Effector memory CD8-positive, alpha-beta T cell (primary cell): ENCODE measurements around the gene WDR19.
"Not testable (repeated sequence)": the region's sequence is repeated elsewhere in the genome, so short reads cannot be mapped to it uniquely, and the experiment has no call there.

Experiments used
- ATAC-seq: fragments of 150-1000 bp; cut with Tn5 transposase; replicated peaks from 2 replicates; pipeline ENCODE4 v1.10.0; 2021; ENCODE audit warnings: mild to moderate bottlenecking, moderate library complexity
- DNase-seq, 3 experiments: peaks; one replicate each; pipeline ENCODE4 v3.0.0; 2021
- H3K27ac Mint-ChIP-seq, 2 donors: one replicate each; pipeline ENCODE4 v1.8.0; 2022; ENCODE audit warnings: mild to moderate bottlenecking in 2 of 2, mixed read lengths in 2 of 2, moderate library complexity in 2 of 2
- H3K27me3 Mint-ChIP-seq, 2 donors: one replicate each; pipeline ENCODE4 v1.8.0; 2022; ENCODE audit warnings: mixed read lengths in 2 of 2
- H3K36me3 Mint-ChIP-seq: one replicate; pipeline ENCODE4 v1.8.0; 2022; ENCODE audit warnings: mild to moderate bottlenecking, moderate library complexity, mixed read lengths; ENCODE audit not compliant: insufficient read depth
- H3K4me1 Mint-ChIP-seq, 2 donors: one replicate each; pipeline ENCODE4 v1.8.0; 2022; ENCODE audit warnings: low read depth in 2 of 2, mixed read lengths in 2 of 2
- H3K4me3 Mint-ChIP-seq, 2 donors: one replicate each; pipeline ENCODE4 v1.8.0; 2022; ENCODE audit warnings: mild to moderate bottlenecking in 2 of 2, mixed read lengths in 2 of 2, moderate library complexity in 2 of 2
- H3K9me3 Mint-ChIP-seq, 2 donors: one replicate each; pipeline ENCODE4 v1.8.0; 2022; ENCODE audit warnings: mixed read lengths in 2 of 2

The WDR19 gene

DNA sequence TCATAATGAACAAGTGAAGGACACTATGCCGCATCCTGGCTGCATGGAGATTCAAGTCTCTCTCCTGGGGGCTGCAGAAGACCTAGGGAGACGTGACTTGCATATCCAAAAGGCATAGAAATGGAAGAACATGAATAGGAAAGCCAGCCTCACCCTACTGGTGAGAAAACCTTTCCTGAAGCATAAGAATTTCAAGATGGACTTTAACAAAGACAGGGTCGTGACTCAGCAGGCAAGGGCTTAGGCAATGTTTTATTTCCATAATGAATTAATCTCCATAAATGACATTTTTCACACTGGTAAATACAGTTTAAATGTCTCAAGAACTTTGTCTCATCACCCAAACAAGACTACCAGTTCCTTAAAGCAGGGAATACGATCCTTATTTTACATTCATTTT lies 104.9 kb downstream of the WDR19 start:
- no peaks in the 10 kb centered on the region for H3K4me1 Mint-ChIP-seq
- peaks cover 50% of the 10 kb centered on the region for H3K36me3 Mint-ChIP-seq
- H3K4me3 Mint-ChIP-seq, result no peak overlapping the region
- no peak for DNase-seq
- ATAC-seq, result no peak
- no peaks in the 10 kb centered on the region for H3K9me3 Mint-ChIP-seq
- H3K27ac Mint-ChIP-seq, result no peak overlapping the region
- no peaks in the 10 kb centered on the region for H3K27me3 Mint-ChIP-seq

DNA sequence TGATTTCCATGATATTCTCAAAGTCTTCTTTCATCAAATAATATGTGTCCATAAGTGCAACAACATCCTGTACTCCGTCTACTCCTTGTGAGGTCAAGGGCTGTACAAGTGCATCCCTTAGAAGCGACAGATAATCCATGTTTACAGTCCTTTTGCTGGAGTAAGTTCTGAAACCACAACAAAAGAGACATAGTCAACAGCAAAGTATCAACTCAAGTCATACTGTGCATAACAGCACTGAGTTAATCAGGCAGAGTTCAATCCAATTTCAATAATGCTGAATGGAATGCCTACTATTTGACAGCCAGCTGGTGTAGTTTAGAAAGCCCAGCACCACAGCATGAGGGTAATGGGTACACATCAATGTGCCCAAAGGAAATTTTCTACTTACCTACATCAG lies 109.4 kb downstream of the WDR19 start:
- Mint-ChIP-seq H3K27ac (no peak overlapping the region), H3K36me3 (peaks cover 66% of the 10 kb centered on the region), H3K27me3 (no peaks in the 10 kb centered on the region), H3K4me3 (no peak overlapping the region), H3K4me1 (no peaks in the 10 kb centered on the region), H3K9me3 (no peaks in the 10 kb centered on the region)
- ATAC-seq, result no peak
- DNase-seq, result no peak

DNA sequence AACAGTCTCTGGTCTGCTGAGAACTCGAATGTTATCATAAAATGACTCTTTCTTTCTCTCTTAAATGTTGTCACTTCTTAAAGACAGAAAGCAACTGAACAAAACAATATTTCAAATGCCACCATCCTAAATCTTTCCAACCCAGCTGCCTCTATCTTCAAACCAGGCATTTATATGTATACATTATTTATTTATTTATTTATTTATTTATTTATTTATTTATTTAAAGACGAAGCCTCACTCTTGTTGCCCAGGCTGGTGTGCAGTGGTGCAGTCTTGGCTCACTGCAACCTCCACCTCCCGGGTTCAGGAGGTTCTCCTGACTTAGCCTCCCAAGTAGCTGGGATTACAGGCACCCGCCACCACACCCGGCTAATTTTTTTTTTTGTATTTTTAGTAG lies 110.1 kb downstream of the WDR19 start:
- not testable (repeated sequence) for H3K4me1 Mint-ChIP-seq, DNase-seq, H3K4me3 Mint-ChIP-seq, H3K27me3 Mint-ChIP-seq, H3K27ac Mint-ChIP-seq, H3K9me3 Mint-ChIP-seq, ATAC-seq
- peaks cover 68% of the 10 kb centered on the region for H3K36me3 Mint-ChIP-seq

DNA sequence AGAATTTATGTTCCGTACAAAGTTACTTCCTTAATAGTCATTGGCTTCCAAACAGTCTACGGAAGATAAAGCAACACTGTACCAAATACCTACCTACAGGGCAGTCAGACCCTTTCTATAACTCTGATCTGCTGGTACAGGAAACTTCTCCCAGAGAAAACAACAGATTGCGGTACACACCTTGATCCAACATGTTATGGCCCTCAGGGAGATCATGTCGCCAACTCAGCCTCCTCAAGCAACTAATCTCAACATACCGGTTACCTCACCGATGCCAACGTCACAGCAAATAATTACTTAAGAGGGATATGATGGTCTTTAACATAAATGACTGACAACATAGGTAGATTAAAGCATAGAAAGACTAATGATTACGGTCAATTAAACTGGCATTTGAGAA lies 113.5 kb downstream of the WDR19 start:
- H3K27ac Mint-ChIP-seq, result no peak overlapping the region
- H3K36me3 Mint-ChIP-seq, result peaks cover 70% of the 10 kb centered on the region
- DNase-seq (no peak), ATAC-seq (no peak)
- H3K4me3 Mint-ChIP-seq, result no peak overlapping the region
- no peaks in the 10 kb centered on the region for H3K27me3 Mint-ChIP-seq
- no peaks in the 10 kb centered on the region for H3K9me3 Mint-ChIP-seq
- H3K4me1 Mint-ChIP-seq, result no peaks in the 10 kb centered on the region

DNA sequence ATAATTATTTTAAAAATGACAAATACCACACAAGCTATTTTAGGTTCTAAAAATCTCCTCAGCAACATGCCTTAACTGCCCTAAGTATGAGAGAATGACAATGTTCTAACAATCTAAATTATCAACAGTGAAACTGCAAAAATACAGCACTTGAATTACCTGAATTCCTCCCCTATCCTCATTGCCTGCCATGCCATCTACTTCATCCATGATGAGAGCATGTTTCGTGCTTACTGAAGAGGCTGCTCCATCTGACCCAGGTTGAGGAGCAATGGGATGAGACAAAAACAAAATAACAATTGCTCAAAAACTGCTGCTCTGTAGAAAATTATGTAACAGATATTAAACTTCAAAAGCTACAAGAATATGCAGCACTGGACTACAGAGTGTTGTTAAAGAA lies 120.6 kb downstream of the WDR19 start:
- H3K36me3 Mint-ChIP-seq, result peaks cover 88% of the 10 kb centered on the region
- DNase-seq, result no peak
- no peak for ATAC-seq
- no peaks in the 10 kb centered on the region for H3K9me3 Mint-ChIP-seq
- no peak overlapping the region for H3K4me3 Mint-ChIP-seq
- peaks cover 0 to 4% of the 10 kb centered on the region in 2 donors for H3K4me1 Mint-ChIP-seq
- no peak overlapping the region for H3K27ac Mint-ChIP-seq
- H3K27me3 Mint-ChIP-seq, result no peaks in the 10 kb centered on the region

DNA sequence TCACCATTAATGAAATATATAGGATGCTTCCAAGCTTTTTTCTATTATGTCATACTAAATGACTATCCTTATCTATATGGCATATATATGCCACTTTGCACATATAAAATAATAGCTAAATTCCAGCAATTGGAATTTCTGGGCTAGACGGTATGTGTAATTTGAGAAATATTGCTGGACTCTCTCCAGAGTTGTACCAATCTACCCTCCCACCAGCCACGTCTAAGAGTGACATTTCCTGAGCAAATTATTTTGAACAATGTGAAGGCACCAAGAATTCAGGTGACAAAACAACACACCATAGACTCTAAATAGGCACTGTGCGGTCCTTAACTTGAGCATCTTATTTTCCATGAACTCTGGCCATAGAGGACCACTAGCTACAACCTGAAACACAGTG lies 121.5 kb downstream of the WDR19 start:
- Mint-ChIP-seq H3K4me3 (no peak overlapping the region), H3K36me3 (peaks cover 82% of the 10 kb centered on the region), H3K27me3 (no peaks in the 10 kb centered on the region), H3K27ac (no peak overlapping the region), H3K4me1 (peaks cover 3 to 7% of the 10 kb centered on the region in 2 donors), H3K9me3 (no peaks in the 10 kb centered on the region)
- no peak for DNase-seq
- no peak for ATAC-seq

DNA sequence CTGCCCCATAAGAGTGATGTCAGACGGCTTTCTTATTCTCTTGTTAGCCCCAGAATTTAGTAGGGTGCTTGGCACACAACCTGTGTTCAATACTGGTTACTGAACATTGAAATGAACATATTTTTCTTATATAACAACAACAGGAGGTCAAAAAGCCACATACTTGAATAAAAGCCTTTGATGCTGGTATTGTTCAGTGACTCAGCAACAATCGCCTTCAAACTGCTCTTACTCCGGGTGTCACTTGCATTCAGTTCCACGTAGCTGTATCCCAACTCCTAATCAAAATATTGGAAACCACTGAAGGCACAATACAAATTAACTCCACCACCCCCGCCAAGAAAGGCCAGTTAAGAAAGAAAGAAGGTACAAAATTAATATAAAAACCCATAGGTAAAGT lies 122.3 kb downstream of the WDR19 start:
- Mint-ChIP-seq H3K4me1 (peaks cover 3 to 7% of the 10 kb centered on the region in 2 donors), H3K27me3 (no peaks in the 10 kb centered on the region), H3K9me3 (no peaks in the 10 kb centered on the region), H3K27ac (no peak overlapping the region), H3K4me3 (no peak overlapping the region), H3K36me3 (peaks cover 80% of the 10 kb centered on the region)
- DNase-seq, result no peak
- no peak for ATAC-seq

DNA sequence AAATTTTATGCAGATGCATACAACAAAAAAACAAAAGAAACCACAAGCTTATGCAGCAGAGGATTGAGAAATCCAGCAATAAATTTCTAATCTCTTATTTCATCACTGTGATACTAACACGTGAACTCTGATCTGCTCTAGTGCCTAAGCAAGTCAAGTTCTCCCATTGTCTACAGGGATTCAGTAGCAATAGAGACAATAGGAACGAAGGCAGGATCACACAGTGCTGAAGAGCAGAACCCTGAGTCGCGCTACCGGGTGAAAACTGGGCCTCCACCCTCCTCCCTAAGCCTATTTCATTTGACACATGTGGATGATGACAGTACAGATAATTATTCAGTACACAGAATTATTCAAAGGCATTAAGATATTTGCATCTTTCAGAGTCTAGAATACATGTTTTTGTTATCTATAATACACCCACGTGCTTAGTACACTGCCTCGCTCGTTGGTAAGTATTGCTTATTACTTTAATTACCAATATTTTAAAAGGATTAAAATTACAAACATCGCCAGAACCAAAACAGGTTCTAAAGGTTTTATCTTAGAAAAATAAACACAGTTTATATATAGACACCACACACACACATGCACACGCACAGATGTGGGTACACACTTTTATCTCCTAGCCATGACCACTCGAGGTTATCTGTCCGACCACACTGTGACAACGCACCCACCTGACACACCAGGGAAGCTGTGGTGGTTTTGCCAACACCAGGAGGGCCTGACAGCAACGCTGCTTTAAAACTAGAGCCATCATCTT lies 123.8 kb downstream of the WDR19 start:
- Mint-ChIP-seq H3K9me3 (no peaks in the 10 kb centered on the region), H3K4me3 (no peak overlapping the region), H3K27me3 (no peaks in the 10 kb centered on the region), H3K27ac (peak overlapping the region; percentile 15 to 52), H3K36me3 (peaks cover 74% of the 10 kb centered on the region), H3K4me1 (peaks cover 3 to 7% of the 10 kb centered on the region in 2 donors)
- DNase-seq (no peak), ATAC-seq (no peak)

DNA sequence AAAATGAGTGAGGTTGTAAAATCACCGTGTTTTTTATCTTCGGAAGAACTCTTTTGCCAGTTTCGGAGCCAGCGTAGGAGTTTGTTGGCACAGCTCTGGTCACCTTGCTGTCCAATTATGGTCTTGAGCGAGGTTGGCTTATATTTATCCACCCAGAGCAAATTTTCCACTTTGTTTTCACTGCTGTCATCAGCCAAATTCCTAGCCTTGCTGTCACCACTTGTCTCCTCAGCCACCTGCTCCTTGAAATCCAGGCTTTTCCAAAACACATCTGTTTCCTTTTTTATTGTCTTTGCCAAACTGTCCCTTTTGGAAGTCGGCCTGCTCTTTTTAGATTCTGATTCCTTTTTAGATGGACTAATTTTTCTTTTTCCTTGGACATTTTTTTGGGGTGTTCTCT lies 126.3 kb downstream of the WDR19 start:
- Mint-ChIP-seq H3K27me3 (no peaks in the 10 kb centered on the region), H3K4me1 (peaks cover 3 to 7% of the 10 kb centered on the region in 2 donors), H3K9me3 (no peaks in the 10 kb centered on the region), H3K4me3 (no peak overlapping the region), H3K36me3 (peaks cover 67% of the 10 kb centered on the region), H3K27ac (peak overlapping the region in 1 of 2 donors; percentile 92)
- DNase-seq, result no peak
- ATAC-seq, result no peak

DNA sequence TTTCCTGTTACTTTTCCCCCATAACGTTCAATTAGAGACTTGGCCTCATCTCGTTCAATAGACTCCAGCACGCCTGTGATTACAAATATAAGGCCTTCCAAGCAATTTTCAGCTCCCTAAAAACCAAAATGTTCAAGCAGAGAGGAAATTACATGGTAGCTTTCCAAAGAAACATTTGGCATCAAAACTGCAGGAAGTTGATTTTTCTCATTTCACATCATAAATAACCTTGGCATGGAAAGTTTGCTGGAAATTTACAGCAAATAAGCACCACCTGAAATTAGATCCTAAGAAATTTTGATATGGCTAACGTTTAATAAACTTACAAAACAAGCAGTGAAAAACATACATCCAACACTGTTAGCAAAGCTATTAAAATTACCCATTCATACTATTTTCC lies 130.5 kb downstream of the WDR19 start:
- no peak overlapping the region for H3K4me3 Mint-ChIP-seq
- no peaks in the 10 kb centered on the region for H3K9me3 Mint-ChIP-seq
- peaks cover 44% of the 10 kb centered on the region for H3K36me3 Mint-ChIP-seq
- no peak overlapping the region for H3K27ac Mint-ChIP-seq
- peaks cover 3% of the 10 kb centered on the region in 2 donors for H3K4me1 Mint-ChIP-seq
- no peak for ATAC-seq
- H3K27me3 Mint-ChIP-seq, result no peaks in the 10 kb centered on the region
- no peak for DNase-seq

DNA sequence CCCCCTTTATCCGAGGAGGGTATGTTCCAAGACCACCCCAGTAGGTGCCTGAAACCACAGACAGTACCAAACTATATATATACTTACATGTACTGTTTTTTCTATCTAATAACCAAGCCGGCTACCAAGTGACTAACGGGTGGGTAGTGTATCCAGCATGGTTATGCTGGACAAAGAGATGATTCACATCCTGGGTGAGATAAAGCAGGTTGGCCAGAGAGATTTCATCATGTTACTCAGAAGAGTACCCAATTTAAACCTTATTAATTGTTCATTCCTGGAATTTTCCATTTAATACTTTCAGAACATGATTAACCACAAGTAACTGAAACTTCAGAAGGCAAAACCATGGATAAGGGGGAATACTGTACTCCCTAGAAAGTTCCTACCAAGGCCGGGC lies 137.3 kb downstream of the WDR19 start:
- DNase-seq, result no peak
- Mint-ChIP-seq H3K36me3 (peaks cover 44% of the 10 kb centered on the region), H3K27me3 (no peaks in the 10 kb centered on the region), H3K4me3 (no peak overlapping the region), H3K4me1 (no peaks in the 10 kb centered on the region), H3K9me3 (no peaks in the 10 kb centered on the region), H3K27ac (no peak overlapping the region)
- ATAC-seq, result no peak

DNA sequence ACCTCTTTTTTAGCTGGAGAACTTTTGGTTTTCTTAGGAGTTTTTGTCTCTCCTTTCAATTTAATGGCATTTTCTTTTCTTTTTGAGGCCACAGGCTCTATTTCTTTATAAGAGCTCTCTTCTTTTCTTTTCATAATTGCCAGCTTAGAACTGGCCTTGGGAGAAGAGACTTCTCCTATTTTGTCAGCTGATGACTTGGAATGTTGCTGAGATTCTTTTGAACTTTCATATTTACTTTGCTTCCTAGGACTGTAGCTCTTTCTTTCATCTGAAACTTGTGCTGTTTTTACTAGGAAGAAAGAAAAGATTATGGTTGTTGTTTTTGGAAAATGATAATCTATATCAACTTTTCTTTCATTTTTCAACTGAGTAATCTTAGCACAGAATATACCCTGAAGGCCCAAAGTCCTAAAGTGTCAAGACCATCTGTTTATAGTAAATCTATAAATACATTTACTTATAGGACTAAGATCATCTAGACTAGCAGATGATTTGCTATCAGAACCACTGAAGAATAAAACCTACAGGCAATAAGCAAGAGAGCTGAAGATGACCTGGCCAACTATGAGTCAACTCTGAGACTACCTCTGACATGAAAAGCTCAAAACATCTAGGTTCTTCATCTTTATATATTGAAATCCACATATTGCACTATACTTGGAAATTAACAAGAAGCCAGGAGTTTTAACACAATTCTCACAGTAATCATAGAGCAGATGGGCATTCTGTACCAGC lies 138.2 kb downstream of the WDR19 start:
- Mint-ChIP-seq H3K27me3 (no peaks in the 10 kb centered on the region), H3K9me3 (no peaks in the 10 kb centered on the region), H3K4me3 (no peak overlapping the region), H3K4me1 (peaks cover 0 to 1% of the 10 kb centered on the region in 2 donors), H3K27ac (no peak overlapping the region), H3K36me3 (peaks cover 44% of the 10 kb centered on the region)
- DNase-seq, result no peak
- no peak for ATAC-seq

DNA sequence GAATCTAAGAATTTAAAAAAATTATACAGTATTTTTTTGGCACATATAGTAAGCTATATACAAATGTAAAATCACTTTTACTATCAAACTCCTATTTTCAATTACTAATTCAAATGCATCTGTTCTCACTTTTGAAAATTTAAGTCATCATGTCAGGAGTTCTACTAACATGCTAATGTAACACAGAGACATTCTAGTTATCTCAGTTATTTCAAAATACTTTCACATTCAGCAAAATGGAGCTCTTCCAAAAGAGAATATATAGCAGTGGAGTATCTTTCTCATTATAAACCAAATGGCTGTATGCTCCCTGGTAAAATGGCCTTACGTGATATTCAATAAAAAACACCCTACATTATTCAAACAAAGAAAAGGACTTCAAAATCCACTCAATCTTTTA lies 141.5 kb downstream of the WDR19 start:
- H3K4me3 Mint-ChIP-seq, result no peak overlapping the region
- H3K27ac Mint-ChIP-seq, result no peak overlapping the region
- no peak for ATAC-seq
- no peak for DNase-seq
- no peaks in the 10 kb centered on the region for H3K9me3 Mint-ChIP-seq
- no peaks in the 10 kb centered on the region for H3K27me3 Mint-ChIP-seq
- peaks cover 46% of the 10 kb centered on the region for H3K36me3 Mint-ChIP-seq
- peaks cover 5 to 14% of the 10 kb centered on the region in 2 donors for H3K4me1 Mint-ChIP-seq

DNA sequence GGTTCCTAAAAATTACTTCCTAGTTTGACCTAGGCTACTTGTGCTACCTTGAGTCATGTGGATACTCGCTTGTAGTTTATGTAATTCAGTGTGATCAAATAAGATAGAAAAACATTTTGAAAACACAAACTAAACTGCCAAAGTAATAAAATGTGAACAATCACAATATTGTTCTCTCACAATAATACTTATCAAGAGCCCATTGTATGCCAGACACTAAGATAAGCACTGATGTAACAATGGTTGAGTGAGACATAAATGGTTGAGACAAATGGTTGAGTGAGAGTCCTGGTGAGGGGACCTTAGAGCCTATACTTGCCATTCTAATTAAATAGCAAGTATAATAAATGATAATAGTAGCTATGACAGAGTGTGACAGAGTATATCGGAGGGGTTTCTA lies 142.1 kb downstream of the WDR19 start:
- Mint-ChIP-seq H3K27ac (no peak overlapping the region), H3K27me3 (no peaks in the 10 kb centered on the region), H3K36me3 (peaks cover 46% of the 10 kb centered on the region), H3K4me3 (no peak overlapping the region), H3K4me1 (peaks cover 5 to 14% of the 10 kb centered on the region in 2 donors), H3K9me3 (no peaks in the 10 kb centered on the region)
- DNase-seq, result no peak
- ATAC-seq, result no peak
